ENCODE results near the gene GALNT2.

GALNT2 gene

GRCh38 chr1:230313453-230314141 lies 246.6 kb downstream of the GALNT2 start:
- H3K4me3 ChIP-seq (ENCODE audit: low read depth, low read length) = no peak overlapping the region
- no peak for DNase-seq (ENCODE audit: low read depth)
- no peak for TF ChIP-seq CTCF (IDR thresholded peaks at IDR 0.05; ENCODE audit: low read depth, low read length, missing control alignments)
- in situ Hi-C loops (cut with HindIII; ENCODE audit: low sequenced_read_pairs) = no loop called here

GRCh38 chr1:230314142-230314470 lies 247.1 kb downstream of the GALNT2 start:
- no peak for TF ChIP-seq CTCF (IDR thresholded peaks at IDR 0.05; ENCODE audit: low read depth, low read length, missing control alignments)
- in situ Hi-C loops (cut with HindIII; ENCODE audit: low sequenced_read_pairs) = no loop called here
- no peak overlapping the region for H3K4me3 ChIP-seq (ENCODE audit: low read depth, low read length)
- no peak for DNase-seq (ENCODE audit: low read depth)

- DNase-seq (ENCODE audit: low read depth) = no peak
- in situ Hi-C loops (cut with HindIII; ENCODE audit: low sequenced_read_pairs) = no loop called here
- TF ChIP-seq CTCF (IDR thresholded peaks at IDR 0.05; ENCODE audit: low read depth, low read length, missing control alignments) = no peak
- H3K4me3 ChIP-seq (ENCODE audit: low read depth, low read length) = no peak overlapping the region
Measured at GRCh38 chr1:230315099-230315498, 248.1 kb downstream of the GALNT2 start.

- in situ Hi-C loops (cut with HindIII; ENCODE audit: low sequenced_read_pairs) = no loop called here
- no peak for DNase-seq (ENCODE audit: low read depth)
- no peak overlapping the region for H3K4me3 ChIP-seq (ENCODE audit: low read depth, low read length)
- no peak for TF ChIP-seq CTCF (IDR thresholded peaks at IDR 0.05; ENCODE audit: low read depth, low read length, missing control alignments)
Measured at GRCh38 chr1:230316864-230317745, 250.1 kb downstream of the GALNT2 start.

GRCh38 chr1:230317823-230318819 lies 251.1 kb downstream of the GALNT2 start:
- H3K4me3 ChIP-seq (ENCODE audit: low read depth, low read length) = no peak overlapping the region
- in situ Hi-C loops (cut with HindIII; ENCODE audit: low sequenced_read_pairs) = no loop called here
- TF ChIP-seq CTCF (IDR thresholded peaks at IDR 0.05; ENCODE audit: low read depth, low read length, missing control alignments) = no peak
- DNase-seq (ENCODE audit: low read depth) = no peak
